ENCODE data around the gene ATP6AP1. TPM values are rescaled to one million over a fixed set of nuclear protein-coding genes. Genes with fewer than 3 reads are reported as not detected.

ATP6AP1 gene
- total RNA-seq, 1 donor from 2014 or later = 54.3 TPM

DNA sequence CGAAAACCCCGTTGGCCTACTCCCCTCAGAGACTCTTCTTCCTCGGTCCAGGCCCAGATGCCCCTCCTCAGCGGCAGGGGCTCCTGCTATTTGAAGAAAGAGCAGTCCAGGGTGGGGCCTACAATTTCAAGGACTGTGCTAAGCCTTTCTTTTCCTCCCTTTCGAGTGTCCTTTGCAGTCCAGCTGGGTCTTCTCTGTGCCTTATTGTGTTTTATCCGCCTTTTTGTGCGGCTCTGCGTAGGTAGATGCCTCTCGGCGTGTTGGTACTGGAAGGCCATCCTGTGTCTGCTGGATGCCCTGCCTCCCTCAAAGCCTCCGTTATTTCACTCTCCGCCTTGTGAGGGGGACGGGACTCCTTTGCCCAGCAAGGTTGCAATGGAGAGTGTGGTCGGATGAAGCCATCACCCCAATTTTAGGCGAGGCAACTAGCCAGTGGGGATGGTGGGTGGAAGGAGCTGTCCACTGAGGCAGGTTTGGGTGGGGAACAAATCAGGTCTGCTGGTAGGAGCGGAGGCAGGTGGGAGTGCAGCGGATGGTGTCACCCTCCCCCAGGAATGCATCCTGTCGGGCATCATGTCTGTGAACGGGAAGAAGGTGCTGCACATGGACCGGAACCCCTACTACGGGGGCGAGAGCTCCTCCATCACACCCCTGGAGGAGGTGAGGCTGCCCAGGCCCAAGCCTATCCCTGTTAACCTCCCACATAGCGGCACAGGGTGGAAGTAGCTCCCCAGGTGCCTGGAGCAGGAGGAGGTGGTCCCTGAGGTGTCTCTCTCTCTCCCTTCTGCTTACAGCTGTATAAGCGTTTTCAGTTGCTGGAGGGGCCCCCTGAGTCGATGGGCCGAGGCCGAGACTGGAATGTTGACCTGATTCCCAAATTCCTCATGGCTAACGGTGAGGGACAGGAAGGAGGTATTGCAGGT is 9.8 kb downstream of the ATP6AP1 start:
- Mint-ChIP-seq H3K9me3 (no peaks in the 10 kb centered on the region), H3K4me3 (peak overlapping the region; percentile 87), H3K36me3 (ENCODE audit: low read depth) (peaks cover 15% of the 10 kb centered on the region), H3K27ac (peak overlapping the region; percentile 77), H3K27me3 (ENCODE audit: insufficient read depth) (no peaks in the 10 kb centered on the region), H3K4me1 (ENCODE audit: low read depth) (peaks cover 6% of the 10 kb centered on the region)
- intact Hi-C loops (cut with micrococcal nuclease) = loop anchor here (2.0 kb wide), 1 partner anchor 41 kb away; the partner anchor contains the start of gene LAGE3
- no peak for DNase-seq (ENCODE audit: low spot score)

DNA sequence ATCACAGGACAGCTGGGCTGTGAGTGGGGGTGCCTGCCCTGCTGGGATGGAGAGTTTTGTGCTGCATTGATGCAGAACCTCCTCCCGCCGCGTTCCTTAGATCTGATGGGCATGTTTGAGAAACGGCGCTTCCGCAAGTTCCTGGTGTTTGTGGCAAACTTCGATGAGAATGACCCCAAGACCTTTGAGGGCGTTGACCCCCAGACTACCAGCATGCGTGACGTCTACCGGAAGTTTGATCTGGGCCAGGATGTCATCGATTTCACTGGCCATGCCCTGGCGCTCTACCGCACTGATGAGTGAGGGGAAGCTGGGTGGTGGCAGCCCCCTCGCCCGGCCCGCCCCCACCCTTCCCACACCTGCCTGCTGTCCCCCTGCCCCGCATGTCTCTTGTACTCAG is 11.4 kb downstream of the ATP6AP1 start:
- Mint-ChIP-seq H3K4me3 (no peak overlapping the region), H3K9me3 (no peaks in the 10 kb centered on the region), H3K27me3 (ENCODE audit: insufficient read depth) (no peaks in the 10 kb centered on the region), H3K27ac (no peak overlapping the region), H3K4me1 (ENCODE audit: low read depth) (peaks cover 6% of the 10 kb centered on the region), H3K36me3 (ENCODE audit: low read depth) (peaks cover 14% of the 10 kb centered on the region)
- no peak for DNase-seq (ENCODE audit: low spot score)
- intact Hi-C loops (cut with micrococcal nuclease) = no loop called here

DNA sequence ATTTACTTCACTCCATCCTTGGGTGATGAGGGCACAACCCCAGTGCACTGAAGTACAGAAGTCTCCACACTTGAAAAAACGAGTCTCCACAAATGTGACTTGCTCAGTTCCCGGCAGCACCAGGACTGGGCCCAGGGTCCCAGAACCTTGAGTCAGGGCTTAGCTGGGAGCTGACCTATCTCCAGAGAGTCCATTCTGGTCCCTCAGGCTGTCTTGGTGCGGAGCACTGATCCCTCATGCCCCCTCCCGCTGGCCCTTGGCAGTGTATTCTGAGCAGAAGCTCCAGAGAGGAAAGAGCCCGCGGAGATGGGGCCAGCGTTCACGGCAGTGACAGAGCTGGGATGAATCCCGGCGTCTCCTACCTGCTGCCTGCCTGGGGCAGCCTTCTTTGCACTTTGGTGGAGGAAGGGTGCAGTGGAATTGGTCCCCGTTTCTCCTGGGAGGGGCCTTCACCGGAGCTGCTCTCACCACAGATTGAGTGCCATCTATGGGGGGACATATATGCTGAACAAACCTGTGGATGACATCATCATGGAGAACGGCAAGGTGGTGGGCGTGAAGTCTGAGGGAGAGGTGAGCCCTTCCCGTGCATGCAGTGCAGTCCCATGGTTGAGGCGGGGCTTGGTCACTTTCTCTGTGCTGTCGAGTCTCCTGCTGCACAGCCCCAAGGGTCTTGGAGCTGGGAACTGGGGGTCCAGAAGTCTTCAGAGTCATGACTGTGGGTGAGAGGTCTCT is 12.3 kb downstream of the ATP6AP1 start:
- H3K4me1 Mint-ChIP-seq (ENCODE audit: low read depth) = peaks cover 6% of the 10 kb centered on the region
- peaks cover 11% of the 10 kb centered on the region for H3K36me3 Mint-ChIP-seq (ENCODE audit: low read depth)
- no peak for DNase-seq (ENCODE audit: low spot score)
- no peaks in the 10 kb centered on the region for H3K27me3 Mint-ChIP-seq (ENCODE audit: insufficient read depth)
- H3K27ac Mint-ChIP-seq = no peak overlapping the region
- intact Hi-C loops (cut with micrococcal nuclease) = no loop called here
- no peak overlapping the region for H3K4me3 Mint-ChIP-seq
- H3K9me3 Mint-ChIP-seq = no peaks in the 10 kb centered on the region

DNA sequence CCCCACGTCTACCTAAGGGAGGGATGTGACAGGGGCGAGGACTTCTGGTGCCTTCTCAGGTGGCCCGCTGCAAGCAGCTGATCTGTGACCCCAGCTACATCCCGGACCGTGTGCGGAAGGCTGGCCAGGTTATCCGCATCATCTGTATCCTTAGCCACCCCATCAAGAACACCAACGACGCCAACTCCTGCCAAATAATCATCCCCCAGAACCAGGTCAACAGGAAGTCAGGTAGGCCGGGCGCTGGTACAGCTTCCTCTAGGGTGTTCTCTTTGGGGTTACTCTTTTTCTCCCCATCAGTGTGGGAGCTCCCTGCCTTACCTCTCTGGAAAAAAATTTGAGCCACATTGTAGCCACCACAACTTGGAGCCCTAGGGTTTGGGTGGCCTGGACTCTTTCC is 13.1 kb downstream of the ATP6AP1 start:
- H3K27me3 Mint-ChIP-seq (ENCODE audit: insufficient read depth) = no peaks in the 10 kb centered on the region
- H3K9me3 Mint-ChIP-seq = no peaks in the 10 kb centered on the region
- intact Hi-C loops (cut with micrococcal nuclease) = no loop called here
- H3K4me1 Mint-ChIP-seq (ENCODE audit: low read depth) = no peaks in the 10 kb centered on the region
- no peak overlapping the region for H3K4me3 Mint-ChIP-seq
- peaks cover 7% of the 10 kb centered on the region for H3K36me3 Mint-ChIP-seq (ENCODE audit: low read depth)
- no peak for DNase-seq (ENCODE audit: low spot score)
- H3K27ac Mint-ChIP-seq = no peak overlapping the region

DNA sequence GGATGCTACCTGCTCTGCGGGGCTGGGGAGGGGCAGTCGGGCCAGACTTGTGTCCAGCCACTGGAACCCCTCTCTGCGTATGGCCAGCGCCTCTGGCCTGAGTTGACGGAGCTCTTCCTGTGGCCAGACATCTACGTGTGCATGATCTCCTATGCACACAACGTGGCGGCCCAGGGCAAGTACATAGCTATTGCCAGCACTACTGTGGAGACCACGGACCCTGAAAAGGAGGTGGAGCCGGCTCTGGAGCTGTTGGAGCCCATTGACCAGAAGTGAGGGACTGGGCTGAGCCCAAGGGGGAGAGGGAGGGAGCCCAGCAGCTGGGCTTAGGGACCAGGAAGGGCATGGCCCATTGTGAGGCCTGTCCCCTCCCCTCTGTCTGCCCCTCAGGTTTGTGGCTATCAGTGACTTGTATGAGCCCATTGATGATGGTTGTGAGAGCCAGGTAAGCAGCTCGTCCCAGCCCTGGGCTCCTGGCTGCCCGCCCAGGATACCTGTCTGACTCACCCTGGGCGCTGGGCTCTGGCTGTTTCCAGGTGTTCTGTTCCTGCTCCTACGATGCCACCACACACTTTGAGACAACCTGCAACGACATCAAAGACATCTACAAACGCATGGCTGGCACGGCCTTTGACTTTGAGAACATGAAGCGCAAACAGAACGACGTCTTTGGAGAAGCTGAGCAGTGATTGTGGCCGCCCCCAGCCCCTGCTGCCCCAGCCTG is 13.7 kb downstream of the ATP6AP1 start:
- intact Hi-C loops (cut with micrococcal nuclease) = loop anchor here (2.0 kb wide), 1 partner anchor 49 kb away; the partner anchor contains the start of gene SLC10A3
- Mint-ChIP-seq H3K27me3 (ENCODE audit: insufficient read depth) (no peaks in the 10 kb centered on the region), H3K27ac (no peak overlapping the region), H3K9me3 (no peaks in the 10 kb centered on the region), H3K4me3 (no peak overlapping the region), H3K36me3 (ENCODE audit: low read depth) (peaks cover 10% of the 10 kb centered on the region), H3K4me1 (ENCODE audit: low read depth) (no peaks in the 10 kb centered on the region)
- DNase-seq (ENCODE audit: low spot score) = no peak

DNA sequence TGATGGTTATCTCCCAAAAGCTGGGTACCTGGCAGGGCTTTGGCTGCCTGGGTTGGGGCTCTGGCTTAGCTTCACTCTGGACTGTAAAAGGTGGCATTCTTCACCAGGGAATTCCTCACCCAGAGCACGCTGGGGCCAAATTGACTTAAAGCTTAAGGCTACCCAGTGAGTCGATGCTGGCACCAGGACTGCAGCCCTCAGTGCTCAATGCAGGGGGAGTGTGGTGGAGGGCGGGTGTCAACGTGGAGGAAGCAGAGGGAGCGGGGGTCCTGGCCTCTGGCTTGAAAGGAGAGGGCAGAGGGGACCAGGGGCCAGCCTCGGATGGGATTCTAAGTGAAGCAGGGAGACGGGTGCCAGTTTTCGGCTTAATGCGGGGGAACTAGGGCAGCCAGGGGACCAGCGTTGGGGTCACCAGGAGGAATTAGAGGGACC is 15.0 kb downstream of the ATP6AP1 start:
- no peaks in the 10 kb centered on the region for H3K9me3 Mint-ChIP-seq
- no peaks in the 10 kb centered on the region for H3K27me3 Mint-ChIP-seq (ENCODE audit: insufficient read depth)
- no peak for DNase-seq (ENCODE audit: low spot score)
- peak overlapping the region; percentile 78 for H3K4me3 Mint-ChIP-seq
- peak overlapping the region; percentile 78 for H3K27ac Mint-ChIP-seq
- H3K36me3 Mint-ChIP-seq (ENCODE audit: low read depth) = peaks cover 12% of the 10 kb centered on the region
- intact Hi-C loops (cut with micrococcal nuclease) = loop anchor here (2.0 kb wide), 1 partner anchor 47 kb away; the partner anchor contains the start of gene SLC10A3
- no peaks in the 10 kb centered on the region for H3K4me1 Mint-ChIP-seq (ENCODE audit: low read depth)

DNA sequence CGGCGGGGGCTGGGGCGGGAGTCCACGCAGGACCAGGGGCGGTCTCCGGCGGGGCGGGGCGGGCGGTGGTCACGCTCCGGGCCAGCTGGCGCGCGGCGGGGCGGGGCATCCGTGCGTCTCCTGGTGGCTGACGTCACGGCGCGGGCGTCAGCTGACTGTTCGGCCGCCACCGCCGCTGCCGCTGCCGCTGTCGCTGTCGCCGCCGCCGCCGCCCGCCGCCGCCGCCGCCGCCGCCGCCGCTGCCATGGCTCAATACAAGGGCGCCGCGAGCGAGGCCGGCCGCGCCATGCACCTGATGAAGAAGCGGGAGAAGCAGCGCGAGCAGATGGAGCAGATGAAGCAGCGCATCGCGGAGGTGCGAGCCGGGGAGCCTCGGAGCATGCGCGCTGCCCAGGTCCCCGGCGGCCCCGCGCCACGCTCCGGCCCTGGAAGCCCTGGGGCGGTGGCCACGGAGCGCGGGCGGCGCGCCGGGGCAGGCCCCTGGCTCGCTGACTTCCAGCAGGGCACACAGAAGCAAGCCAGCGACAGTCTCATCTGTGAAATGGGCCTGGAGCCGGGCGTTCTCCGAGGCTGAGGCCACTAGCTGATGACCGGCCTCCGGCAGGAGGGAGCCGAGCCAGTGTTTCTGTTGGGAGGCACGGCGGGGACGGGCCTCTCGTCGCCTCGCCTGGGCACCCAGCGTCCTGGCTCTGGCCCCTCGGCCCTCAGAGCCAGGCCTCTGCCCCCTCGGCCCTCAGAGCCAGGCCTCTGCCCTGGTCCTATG is 15.7 kb downstream of the ATP6AP1 start, which contains the start of gene FAM50A:
TSS of gene FAM50A (plus strand) at position 150 of the 763 bp plus-strand sequence. CDS start at position 245, 95 bp downstream.
- Mint-ChIP-seq H3K27ac (peak within 1 kb of the TSS; percentile 78), H3K36me3 (ENCODE audit: low read depth) (peaks cover 11% of the 10 kb centered on the region), H3K27me3 (ENCODE audit: insufficient read depth) (no peaks in the 10 kb centered on the region), H3K9me3 (no peaks in the 10 kb centered on the region), H3K4me3 (peak within 1 kb of the TSS; percentile 78), H3K4me1 (ENCODE audit: low read depth) (no peaks in the 10 kb centered on the region)
- DNase-seq (ENCODE audit: low spot score) = peak; percentile 73
- intact Hi-C loops (cut with micrococcal nuclease) = loop anchor here (1.0 to 2.0 kb wide), 2 partner anchors 34 to 47 kb away; partner anchors contain the start of gene SLC10A3

DNA sequence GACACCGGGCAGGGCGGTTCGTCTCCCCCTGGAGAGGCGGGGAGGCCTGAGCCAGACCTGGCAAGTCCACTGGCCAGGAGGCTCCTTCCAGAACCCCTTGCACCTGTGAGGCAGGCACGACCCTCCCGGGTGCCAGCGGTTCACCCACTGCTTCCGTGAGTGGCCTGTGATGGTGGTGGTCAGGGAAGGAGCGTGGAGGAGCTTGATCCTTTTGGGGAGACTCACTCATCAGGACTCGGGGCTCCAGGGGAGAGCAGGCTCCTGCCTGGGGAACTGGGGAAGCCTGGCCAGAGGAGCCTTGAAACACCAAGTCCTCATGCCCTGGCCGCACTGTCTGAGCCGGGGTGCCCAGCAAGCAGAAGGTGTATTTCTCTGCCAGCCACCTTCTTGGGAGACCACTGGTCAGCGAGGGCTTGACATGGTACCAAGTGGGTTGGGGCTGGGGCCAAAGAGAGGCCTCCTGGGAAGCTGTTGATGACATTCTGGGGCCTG is 16.3 kb downstream of the ATP6AP1 start:
- Mint-ChIP-seq H3K36me3 (ENCODE audit: low read depth) (peaks cover 11% of the 10 kb centered on the region), H3K9me3 (no peaks in the 10 kb centered on the region), H3K4me1 (ENCODE audit: low read depth) (no peaks in the 10 kb centered on the region), H3K27ac (no peak overlapping the region), H3K4me3 (peak overlapping the region; percentile 65), H3K27me3 (ENCODE audit: insufficient read depth) (no peaks in the 10 kb centered on the region)
- DNase-seq (ENCODE audit: low spot score) = no peak
- intact Hi-C loops (cut with micrococcal nuclease) = loop anchor here (1.0 kb wide), 1 partner anchor 34 kb away; no protein-coding TSS in a partner anchor

DNA sequence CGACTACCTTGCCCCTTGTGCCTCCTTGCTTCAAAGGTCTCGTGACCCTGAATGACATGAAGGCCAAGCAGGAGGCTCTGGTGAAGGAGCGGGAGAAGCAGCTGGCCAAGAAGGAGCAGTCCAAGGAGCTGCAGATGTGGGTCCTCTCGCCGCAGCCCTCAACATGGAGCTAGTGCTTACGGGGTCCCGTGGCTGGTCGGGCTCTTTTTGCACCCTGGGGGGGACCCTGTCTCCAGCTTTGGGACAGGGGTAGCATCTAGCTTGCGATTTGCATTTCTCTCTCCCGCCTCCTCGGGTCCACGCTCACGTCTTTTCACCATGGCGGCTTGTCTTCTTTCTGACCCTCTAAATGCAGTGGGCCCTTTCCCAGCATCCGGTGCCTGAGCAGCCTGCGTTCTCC is 17.3 kb downstream of the ATP6AP1 start:
- Mint-ChIP-seq H3K27ac (peak overlapping the region; percentile 52), H3K27me3 (ENCODE audit: insufficient read depth) (no peaks in the 10 kb centered on the region), H3K4me3 (peak overlapping the region; percentile 42), H3K9me3 (no peaks in the 10 kb centered on the region), H3K36me3 (ENCODE audit: low read depth) (peaks cover 11% of the 10 kb centered on the region), H3K4me1 (ENCODE audit: low read depth) (no peaks in the 10 kb centered on the region)
- intact Hi-C loops (cut with micrococcal nuclease) = no loop called here
- DNase-seq (ENCODE audit: low spot score) = no peak

DNA sequence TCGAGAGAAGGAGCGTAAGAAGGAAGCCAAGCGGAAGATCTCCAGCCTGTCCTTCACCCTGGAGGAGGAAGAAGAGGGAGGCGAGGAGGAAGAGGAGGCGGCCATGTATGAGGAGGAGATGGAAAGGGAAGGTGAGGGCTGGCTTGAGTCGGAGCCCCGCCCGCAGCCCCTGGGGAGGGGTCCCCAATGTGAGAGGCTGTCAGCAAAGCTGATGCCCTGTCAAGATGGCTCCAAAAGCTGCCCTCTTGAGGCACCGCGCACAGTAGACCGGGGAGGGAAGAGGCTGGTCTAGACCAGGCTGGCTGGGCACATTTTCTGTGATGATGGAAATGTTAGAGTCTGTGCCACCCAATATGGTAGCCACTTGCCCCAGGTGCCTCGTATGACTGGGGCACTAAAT is 18.0 kb downstream of the ATP6AP1 start:
- Mint-ChIP-seq H3K9me3 (no peaks in the 10 kb centered on the region), H3K27me3 (ENCODE audit: insufficient read depth) (no peaks in the 10 kb centered on the region), H3K36me3 (ENCODE audit: low read depth) (peaks cover 11% of the 10 kb centered on the region), H3K4me3 (peak overlapping the region; percentile 42), H3K27ac (no peak overlapping the region), H3K4me1 (ENCODE audit: low read depth) (no peaks in the 10 kb centered on the region)
- no peak for DNase-seq (ENCODE audit: low spot score)
- intact Hi-C loops (cut with micrococcal nuclease) = no loop called here

DNA sequence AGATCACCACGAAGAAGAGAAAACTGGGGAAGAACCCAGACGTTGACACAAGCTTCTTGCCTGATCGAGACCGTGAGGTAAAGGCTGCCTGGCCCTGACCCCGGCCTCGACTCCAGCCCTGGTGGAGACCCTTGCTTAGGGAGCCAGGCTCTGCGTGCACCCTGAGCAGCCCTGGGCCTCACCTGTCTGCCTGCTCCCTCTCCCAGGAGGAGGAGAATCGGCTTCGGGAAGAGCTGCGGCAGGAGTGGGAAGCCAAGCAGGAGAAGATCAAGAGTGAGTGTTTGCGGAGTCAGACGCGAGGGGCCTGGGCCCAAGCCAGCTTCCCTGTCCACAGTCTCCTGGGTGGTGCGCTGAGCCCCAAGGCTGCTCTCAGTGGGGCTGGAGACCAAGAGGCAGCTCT is 20.0 kb downstream of the ATP6AP1 start:
- no peak overlapping the region for H3K4me3 Mint-ChIP-seq
- no peak overlapping the region for H3K27ac Mint-ChIP-seq
- H3K36me3 Mint-ChIP-seq (ENCODE audit: low read depth) = peaks cover 13% of the 10 kb centered on the region
- DNase-seq (ENCODE audit: low spot score) = no peak
- no peaks in the 10 kb centered on the region for H3K9me3 Mint-ChIP-seq
- intact Hi-C loops (cut with micrococcal nuclease) = no loop called here
- no peaks in the 10 kb centered on the region for H3K4me1 Mint-ChIP-seq (ENCODE audit: low read depth)
- H3K27me3 Mint-ChIP-seq (ENCODE audit: insufficient read depth) = no peaks in the 10 kb centered on the region

DNA sequence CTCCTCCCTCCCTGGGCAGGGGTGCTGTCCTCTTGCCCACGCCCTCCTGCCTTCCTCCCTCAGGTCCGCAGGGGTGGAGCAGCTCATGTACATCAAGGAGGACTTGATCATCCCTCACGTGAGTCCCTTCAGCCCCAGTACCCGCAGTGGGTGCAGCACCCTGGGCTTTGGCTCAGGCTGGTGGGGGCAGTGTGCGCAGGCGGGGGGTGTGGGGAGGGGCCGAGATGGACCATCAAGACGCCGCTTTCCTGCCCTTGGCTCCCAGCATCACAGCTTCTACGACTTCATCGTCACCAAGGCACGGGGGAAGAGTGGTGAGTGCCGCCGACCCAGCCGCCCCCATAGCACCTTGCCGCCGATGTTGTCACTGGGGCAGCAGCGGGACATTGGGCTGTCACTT is 21.1 kb downstream of the ATP6AP1 start:
- H3K9me3 Mint-ChIP-seq = no peaks in the 10 kb centered on the region
- H3K27me3 Mint-ChIP-seq (ENCODE audit: insufficient read depth) = no peaks in the 10 kb centered on the region
- DNase-seq (ENCODE audit: low spot score) = no peak
- intact Hi-C loops (cut with micrococcal nuclease) = no loop called here
- no peaks in the 10 kb centered on the region for H3K4me1 Mint-ChIP-seq (ENCODE audit: low read depth)
- H3K27ac Mint-ChIP-seq = no peak overlapping the region
- H3K36me3 Mint-ChIP-seq (ENCODE audit: low read depth) = peaks cover 19% of the 10 kb centered on the region
- no peak overlapping the region for H3K4me3 Mint-ChIP-seq

All from activated T-helper 1 cell treated with anti-CD3 and anti-CD28 coated beads, Interleukin-12 subunit alpha, Interleukin-12 subunit beta, Interleukin-2, Interleukin-4 antibody, amounts not matched to agents 30 ng/mL and 10 ng/mL and 1 ng/mL, durations not matched to agents 14 hours and 24 hours and 36 hours (primary cell).